Left ventricle myocardium inferior (tissue), 1 donor: ENCODE data around the gene UGT1A7. TPM values are rescaled to one million over a fixed set of nuclear protein-coding genes. Genes with fewer than 3 reads are reported as not detected.

Source experiments
- DNase-seq: peaks from one replicate; pipeline ENCODE4 v3.0.0-alpha.2; 2020
- H3K27ac ChIP-seq: fragments of 200-600 bp; replicated peaks from 2 replicates; pipeline ENCODE4 v1.8.0; 2021
- H3K27me3 ChIP-seq: fragments of 200-600 bp; 2 replicates; pipeline ENCODE4 v1.8.0; 2021; ENCODE audit warnings: low read depth
- H3K36me3 ChIP-seq: fragments of 200-600 bp; 2 replicates; pipeline ENCODE4 v1.8.0; 2021
- H3K4me1 ChIP-seq: fragments of 200-600 bp; 2 replicates; pipeline ENCODE4 v1.8.0; 2021
- H3K4me3 ChIP-seq: fragments of 200-600 bp; 2 replicates; pipeline ENCODE4 v1.8.0; 2021; ENCODE audit warnings: mild to moderate bottlenecking, moderate library complexity
- H3K9me3 ChIP-seq: fragments of 200-600 bp; replicated peaks from 2 replicates; pipeline ENCODE4 v1.8.0; 2021
- CTCF ChIP-seq: fragments of 200-600 bp; IDR thresholded peaks from 2 replicates; pipeline ENCODE4 v1.8.0; 2021; ENCODE audit warnings: antibody characterized with exemption, mild to moderate bottlenecking, borderline replicate concordance
- intact Hi-C: fragments of 100-400 bp; cut with micrococcal nuclease; formaldehyde crosslinking; loops from one replicate; pipeline ENCODE4 v1.11.0; 2022
- total RNA-seq: library from RNA; stranded (reverse); fragmentation: NEBNext Ultra II Directional; extraction: Animal tissue kit (Norgen Biotek cat#: 25700); gene quantifications from one replicate; pipeline ENCODE4 v1.2.1, GENCODE V29; 2021
- donor health status: DM: no; HTN: yes; CAD: no; lungs with severe emphysema.

UGT1A7 gene
- total RNA-seq, 1 donor from 2014 or later = not detected

GRCh38 chr2:233658610-233659009 is 23.1 kb upstream of the UGT1A7 start:
- no peak for DNase-seq
- H3K4me1 ChIP-seq = no peaks in the 10 kb centered on the region
- peaks cover 25% of the 10 kb centered on the region for H3K27me3 ChIP-seq
- no peak overlapping the region for H3K27ac ChIP-seq
- H3K9me3 ChIP-seq = no peaks in the 10 kb centered on the region
- H3K4me3 ChIP-seq = no peak overlapping the region
- intact Hi-C loops = no loop called here
- no peaks in the 10 kb centered on the region for H3K36me3 ChIP-seq
- TF ChIP-seq CTCF = no peak

GRCh38 chr2:233663911-233664310 is 17.8 kb upstream of the UGT1A7 start:
- intact Hi-C loops = no loop called here
- H3K4me1 ChIP-seq = no peaks in the 10 kb centered on the region
- no peak overlapping the region for H3K4me3 ChIP-seq
- peaks cover 10% of the 10 kb centered on the region for H3K9me3 ChIP-seq
- no peak overlapping the region for H3K27ac ChIP-seq
- no peak for TF ChIP-seq CTCF
- H3K27me3 ChIP-seq = peaks cover 23% of the 10 kb centered on the region
- DNase-seq = no peak
- no peaks in the 10 kb centered on the region for H3K36me3 ChIP-seq

GRCh38 chr2:233668605-233669260 is 13.0 kb upstream of the UGT1A7 start:
- DNase-seq = no peak
- intact Hi-C loops = no loop called here

GRCh38 chr2:233671290-233672161 is 10.2 kb upstream of the UGT1A7 start, which contains the start of gene UGT1A9:
Gene UGT1A9, plus strand, starts transcription at chr2:233671898. Its CDS starts 37 bp downstream, at chr2:233671935.
- intact Hi-C loops = no loop called here
- Histone ChIP-seq H3K27ac (no peak within 1 kb of the TSS), H3K4me3 (no peak within 1 kb of the TSS), H3K27me3 (peaks cover 24% of the 10 kb centered on the region), H3K9me3 (peaks cover 10% of the 10 kb centered on the region), H3K36me3 (no peaks in the 10 kb centered on the region), H3K4me1 (no peaks in the 10 kb centered on the region)
- no peak for TF ChIP-seq CTCF
- DNase-seq = no peak

More at GRCh38 chr2:233668605-233669260, 13.0 kb upstream of the UGT1A7 start:
- Histone ChIP-seq H3K36me3 (no peaks in the 10 kb centered on the region), H3K4me1 (no peaks in the 10 kb centered on the region), H3K4me3 (no peak overlapping the region), H3K27me3 (peaks cover 23% of the 10 kb centered on the region), H3K9me3 (peaks cover 10% of the 10 kb centered on the region), H3K27ac (no peak overlapping the region)
- TF ChIP-seq CTCF = no peak

GRCh38 chr2:233672886-233673285 is 8.8 kb upstream of the UGT1A7 start:
- Histone ChIP-seq H3K4me1 (no peaks in the 10 kb centered on the region), H3K9me3 (peaks cover 6% of the 10 kb centered on the region), H3K27ac (no peak overlapping the region), H3K4me3 (no peak overlapping the region), H3K27me3 (peaks cover 36% of the 10 kb centered on the region), H3K36me3 (no peaks in the 10 kb centered on the region)
- TF ChIP-seq CTCF = no peak
- intact Hi-C loops = no loop called here
- no peak for DNase-seq
